Measurements from ENCODE around the gene MYO18B.

MYO18B gene

GRCh38 chr22:25714739-25715138 is 27.2 kb upstream of the MYO18B start:
- no peaks in the 10 kb centered on the region for H3K4me1 ChIP-seq (ENCODE audit: control insufficient read depth in 1 of 2, insufficient read depth in 2 of 2, low read length in 2 of 2)
- no peak overlapping the region for H3K27ac ChIP-seq (ENCODE audit: low read length)
- peaks cover 0 to 8% of the 10 kb centered on the region in 2 donors for H3K36me3 ChIP-seq (ENCODE audit: control insufficient read depth in 1 of 2, insufficient read depth in 2 of 2, low read length in 2 of 2)
- H3K4me3 ChIP-seq (ENCODE audit: low read depth in 1 of 2, low read length in 2 of 2) = no peak overlapping the region
- H3K9me3 ChIP-seq (ENCODE audit: control insufficient read depth in 1 of 2, low read length in 2 of 2) = no peaks in the 10 kb centered on the region
- H3K27me3 ChIP-seq (ENCODE audit: low read depth, low read length) = no peaks in the 10 kb centered on the region

- Histone ChIP-seq H3K36me3 (ENCODE audit: control insufficient read depth in 1 of 2, insufficient read depth in 2 of 2, low read length in 2 of 2) (peaks cover 0 to 8% of the 10 kb centered on the region in 2 donors), H3K4me1 (ENCODE audit: control insufficient read depth in 1 of 2, insufficient read depth in 2 of 2, low read length in 2 of 2) (no peaks in the 10 kb centered on the region), H3K9me3 (ENCODE audit: control insufficient read depth in 1 of 2, low read length in 2 of 2) (no peaks in the 10 kb centered on the region), H3K27ac (ENCODE audit: low read length) (no peak overlapping the region), H3K27me3 (ENCODE audit: low read depth, low read length) (no peaks in the 10 kb centered on the region), H3K4me3 (ENCODE audit: low read depth in 1 of 2, low read length in 2 of 2) (no peak overlapping the region)
Observed at GRCh38 chr22:25716637-25717036, 25.4 kb upstream of the MYO18B start.

GRCh38 chr22:25718135-25718840 is 23.7 kb upstream of the MYO18B start:
- H3K4me3 ChIP-seq (ENCODE audit: low read depth in 1 of 2, low read length in 2 of 2) = no peak overlapping the region
- peaks cover 0 to 8% of the 10 kb centered on the region in 2 donors for H3K36me3 ChIP-seq (ENCODE audit: control insufficient read depth in 1 of 2, insufficient read depth in 2 of 2, low read length in 2 of 2)
- no peaks in the 10 kb centered on the region for H3K9me3 ChIP-seq (ENCODE audit: control insufficient read depth in 1 of 2, low read length in 2 of 2)
- H3K27me3 ChIP-seq (ENCODE audit: low read depth, low read length) = no peaks in the 10 kb centered on the region
- no peak overlapping the region for H3K27ac ChIP-seq (ENCODE audit: low read length)
- H3K4me1 ChIP-seq (ENCODE audit: control insufficient read depth in 1 of 2, insufficient read depth in 2 of 2, low read length in 2 of 2) = no peaks in the 10 kb centered on the region

- H3K36me3 ChIP-seq (ENCODE audit: control insufficient read depth in 1 of 2, insufficient read depth in 2 of 2, low read length in 2 of 2) = peaks cover 0 to 3% of the 10 kb centered on the region in 2 donors
- H3K4me1 ChIP-seq (ENCODE audit: control insufficient read depth in 1 of 2, insufficient read depth in 2 of 2, low read length in 2 of 2) = no peaks in the 10 kb centered on the region
- no peaks in the 10 kb centered on the region for H3K27me3 ChIP-seq (ENCODE audit: low read depth, low read length)
- no peak overlapping the region for H3K4me3 ChIP-seq (ENCODE audit: low read depth in 1 of 2, low read length in 2 of 2)
- no peak overlapping the region for H3K27ac ChIP-seq (ENCODE audit: low read length)
- no peaks in the 10 kb centered on the region for H3K9me3 ChIP-seq (ENCODE audit: control insufficient read depth in 1 of 2, low read length in 2 of 2)
Observed at GRCh38 chr22:25722223-25722622, 19.8 kb upstream of the MYO18B start.

GRCh38 chr22:25722626-25723025 is 19.4 kb upstream of the MYO18B start:
- Histone ChIP-seq H3K27ac (ENCODE audit: low read length) (no peak overlapping the region), H3K9me3 (ENCODE audit: control insufficient read depth in 1 of 2, low read length in 2 of 2) (no peaks in the 10 kb centered on the region), H3K27me3 (ENCODE audit: low read depth, low read length) (no peaks in the 10 kb centered on the region), H3K36me3 (ENCODE audit: control insufficient read depth in 1 of 2, insufficient read depth in 2 of 2, low read length in 2 of 2) (peaks cover 0 to 3% of the 10 kb centered on the region in 2 donors), H3K4me3 (ENCODE audit: low read depth in 1 of 2, low read length in 2 of 2) (no peak overlapping the region), H3K4me1 (ENCODE audit: control insufficient read depth in 1 of 2, insufficient read depth in 2 of 2, low read length in 2 of 2) (no peaks in the 10 kb centered on the region)

- Histone ChIP-seq H3K36me3 (ENCODE audit: control insufficient read depth in 1 of 2, insufficient read depth in 2 of 2, low read length in 2 of 2) (peaks cover 0 to 3% of the 10 kb centered on the region in 2 donors), H3K27me3 (ENCODE audit: low read depth, low read length) (no peaks in the 10 kb centered on the region), H3K4me3 (ENCODE audit: low read depth in 1 of 2, low read length in 2 of 2) (no peak overlapping the region), H3K27ac (ENCODE audit: low read length) (no peak overlapping the region), H3K9me3 (ENCODE audit: control insufficient read depth in 1 of 2, low read length in 2 of 2) (no peaks in the 10 kb centered on the region), H3K4me1 (ENCODE audit: control insufficient read depth in 1 of 2, insufficient read depth in 2 of 2, low read length in 2 of 2) (no peaks in the 10 kb centered on the region)
Observed at GRCh38 chr22:25726241-25726640, 15.7 kb upstream of the MYO18B start.

GRCh38 chr22:25728071-25728470 is 13.9 kb upstream of the MYO18B start:
- no peak overlapping the region for H3K27ac ChIP-seq (ENCODE audit: low read length)
- H3K9me3 ChIP-seq (ENCODE audit: control insufficient read depth in 1 of 2, low read length in 2 of 2) = no peaks in the 10 kb centered on the region
- no peaks in the 10 kb centered on the region for H3K27me3 ChIP-seq (ENCODE audit: low read depth, low read length)
- no peak overlapping the region for H3K4me3 ChIP-seq (ENCODE audit: low read depth in 1 of 2, low read length in 2 of 2)
- no peaks in the 10 kb centered on the region for H3K36me3 ChIP-seq (ENCODE audit: control insufficient read depth in 1 of 2, insufficient read depth in 2 of 2, low read length in 2 of 2)
- H3K4me1 ChIP-seq (ENCODE audit: control insufficient read depth in 1 of 2, insufficient read depth in 2 of 2, low read length in 2 of 2) = no peaks in the 10 kb centered on the region

DNA sequence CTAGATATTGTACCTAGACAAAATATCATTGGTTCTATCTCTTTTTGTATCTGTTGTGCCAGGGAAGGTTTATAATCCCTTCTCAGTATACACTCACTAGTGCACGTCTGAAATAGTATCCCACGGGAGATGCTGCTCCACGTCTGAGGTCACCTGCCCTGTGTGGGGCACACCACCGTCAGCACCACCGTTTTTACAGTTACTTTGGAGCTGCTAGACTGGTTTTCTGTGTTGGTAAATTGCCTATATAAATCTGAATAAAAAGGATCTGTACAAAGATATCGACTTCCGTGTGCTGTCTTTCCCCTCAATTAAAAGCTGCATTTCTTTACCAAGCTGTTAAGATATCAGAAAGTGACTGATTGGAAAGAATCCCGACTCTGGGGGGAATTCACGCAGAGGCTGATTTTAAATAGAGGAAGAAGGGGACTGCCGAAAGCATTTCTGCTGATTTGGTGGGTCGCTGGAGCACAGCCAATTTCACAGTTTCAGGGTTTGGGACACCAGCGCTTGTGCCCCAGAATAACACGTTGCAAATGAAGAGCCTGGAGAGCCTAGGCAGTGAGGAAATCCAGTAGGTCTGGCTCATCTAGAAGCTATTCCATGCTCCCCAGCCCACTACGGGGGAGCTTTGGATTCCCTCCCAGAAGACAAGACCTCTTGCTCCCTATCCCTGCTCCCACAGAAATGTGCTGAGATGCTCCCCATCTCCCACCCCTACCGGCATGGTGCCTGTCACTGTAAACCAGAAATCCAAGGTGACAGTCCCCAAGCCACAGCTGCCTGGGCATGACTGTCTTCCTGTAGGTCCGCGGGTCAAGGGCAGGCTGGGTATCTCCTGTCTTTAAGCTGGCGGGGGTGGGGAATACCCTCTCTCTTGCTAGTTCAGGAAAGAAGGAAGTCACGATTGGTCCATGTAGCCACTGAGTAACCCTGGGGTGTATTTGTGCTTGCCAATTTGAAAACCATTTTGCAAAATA is 12.7 kb upstream of the MYO18B start:
- H3K4me3 ChIP-seq (ENCODE audit: low read depth in 1 of 2, low read length in 2 of 2) = no peak overlapping the region
- H3K4me1 ChIP-seq (ENCODE audit: control insufficient read depth in 1 of 2, insufficient read depth in 2 of 2, low read length in 2 of 2) = no peaks in the 10 kb centered on the region
- H3K36me3 ChIP-seq (ENCODE audit: control insufficient read depth in 1 of 2, insufficient read depth in 2 of 2, low read length in 2 of 2) = no peaks in the 10 kb centered on the region
- H3K9me3 ChIP-seq (ENCODE audit: control insufficient read depth in 1 of 2, low read length in 2 of 2) = no peaks in the 10 kb centered on the region
- H3K27me3 ChIP-seq (ENCODE audit: low read depth, low read length) = no peaks in the 10 kb centered on the region
- no peak overlapping the region for H3K27ac ChIP-seq (ENCODE audit: low read length)

DNA sequence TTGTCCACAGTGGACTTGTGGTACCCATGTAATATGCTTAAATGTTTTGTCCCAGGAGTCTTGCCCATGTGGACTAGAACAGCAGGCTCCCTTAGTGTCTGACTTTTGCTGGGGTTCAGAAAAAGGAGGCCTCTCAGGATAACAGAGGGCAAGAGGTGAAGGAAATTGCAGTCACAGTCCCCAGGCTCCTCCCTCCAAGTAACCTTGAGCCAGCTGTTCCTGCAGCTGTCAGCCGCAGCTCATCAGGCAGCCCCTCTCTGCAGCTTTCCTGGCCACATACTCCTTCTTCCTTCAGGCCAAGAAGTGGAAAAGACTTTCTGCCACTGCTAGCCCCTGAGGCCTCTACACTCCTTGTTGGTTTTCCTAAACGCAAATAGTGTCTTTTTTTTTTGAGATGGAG is 6.3 kb upstream of the MYO18B start:
- Histone ChIP-seq H3K9me3 (ENCODE audit: control insufficient read depth in 1 of 2, low read length in 2 of 2) (no peaks in the 10 kb centered on the region), H3K27me3 (ENCODE audit: low read depth, low read length) (no peaks in the 10 kb centered on the region), H3K4me1 (ENCODE audit: control insufficient read depth in 1 of 2, insufficient read depth in 2 of 2, low read length in 2 of 2) (no peaks in the 10 kb centered on the region), H3K4me3 (ENCODE audit: low read depth in 1 of 2, low read length in 2 of 2) (no peak overlapping the region), H3K27ac (ENCODE audit: low read length) (no peak overlapping the region), H3K36me3 (ENCODE audit: control insufficient read depth in 1 of 2, insufficient read depth in 2 of 2, low read length in 2 of 2) (no peaks in the 10 kb centered on the region)

DNA sequence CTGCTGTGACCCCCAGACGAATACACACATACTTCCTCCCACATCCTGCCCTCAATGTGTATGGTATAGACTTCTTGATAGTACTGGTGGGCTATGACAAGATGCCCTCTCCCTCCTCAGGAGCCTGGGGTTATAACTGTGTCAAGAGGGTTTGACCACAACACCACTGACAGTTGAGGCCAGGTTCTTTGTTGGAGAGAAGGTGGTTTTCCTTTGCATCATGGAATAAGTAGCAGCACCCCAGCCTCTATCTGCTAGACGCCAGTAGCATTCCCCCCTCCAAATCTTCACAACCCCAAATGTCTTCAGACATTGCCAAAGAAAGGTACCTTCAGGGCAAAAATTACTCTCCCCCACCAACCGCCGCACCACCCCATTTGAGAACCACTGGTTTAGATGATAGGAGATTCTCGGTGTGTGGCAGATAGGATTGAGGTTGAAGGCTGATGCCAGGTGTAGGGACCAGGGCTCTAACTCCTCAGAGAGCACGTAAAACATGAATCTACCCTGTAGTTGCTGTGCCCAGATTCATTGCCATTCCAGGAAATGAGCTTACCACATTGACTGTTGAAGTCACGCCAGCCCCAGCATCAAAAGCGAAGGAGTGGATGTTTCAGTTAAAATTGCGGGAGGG is 5.5 kb upstream of the MYO18B start:
- Histone ChIP-seq H3K36me3 (ENCODE audit: control insufficient read depth in 1 of 2, insufficient read depth in 2 of 2, low read length in 2 of 2) (no peaks in the 10 kb centered on the region), H3K27ac (ENCODE audit: low read length) (no peak overlapping the region), H3K9me3 (ENCODE audit: control insufficient read depth in 1 of 2, low read length in 2 of 2) (no peaks in the 10 kb centered on the region), H3K27me3 (ENCODE audit: low read depth, low read length) (no peaks in the 10 kb centered on the region), H3K4me3 (ENCODE audit: low read depth in 1 of 2, low read length in 2 of 2) (no peak overlapping the region), H3K4me1 (ENCODE audit: control insufficient read depth in 1 of 2, insufficient read depth in 2 of 2, low read length in 2 of 2) (no peaks in the 10 kb centered on the region)

GRCh38 chr22:25739659-25740344 is 2.2 kb upstream of the MYO18B start:
- H3K9me3 ChIP-seq (ENCODE audit: control insufficient read depth in 1 of 2, low read length in 2 of 2) = no peaks in the 10 kb centered on the region
- no peaks in the 10 kb centered on the region for H3K4me1 ChIP-seq (ENCODE audit: control insufficient read depth in 1 of 2, insufficient read depth in 2 of 2, low read length in 2 of 2)
- no peak overlapping the region for H3K27ac ChIP-seq (ENCODE audit: low read length)
- no peaks in the 10 kb centered on the region for H3K36me3 ChIP-seq (ENCODE audit: control insufficient read depth in 1 of 2, insufficient read depth in 2 of 2, low read length in 2 of 2)
- no peaks in the 10 kb centered on the region for H3K27me3 ChIP-seq (ENCODE audit: low read depth, low read length)
- no peak overlapping the region for H3K4me3 ChIP-seq (ENCODE audit: low read depth in 1 of 2, low read length in 2 of 2)

Measured in muscle layer of duodenum (tissue), 2 donors.